Hematopoietic multipotent progenitor cell (in vitro differentiated cells): ENCODE measurements around the gene SH3PXD2A. TPM values are rescaled to one million over a fixed set of nuclear protein-coding genes. Genes with fewer than 3 reads are reported as not detected.
A peak's percentile ranks its signal among the peaks of the same experiment; 100 is the strongest.
"Not testable (repeated sequence)": the region's sequence is repeated elsewhere in the genome, so short reads cannot be mapped to it uniquely, and the experiment has no call there.

ENCODE experiments used
- DNase-seq, 3 donors: peaks; one replicate each; pipeline ENCODE4 v3.0.0-alpha.2; 2011 to 2015; ENCODE audit warnings: low read depth in 2 of 3, low spot score in 2 of 3
- total RNA-seq: library from RNA; depleted of rRNA; stranded (reverse); fragments of >200 nt; gene quantifications from one replicate; pipeline ENCODE4 v1.2.3, GENCODE V29; 2012

Gene SH3PXD2A
- total RNA-seq, 1 donor: 2.7 TPM

GRCh38 chr10:103677486-103678177 is 177.7 kb downstream of the SH3PXD2A start:
- no peak for DNase-seq

- no peak for DNase-seq
Observed at GRCh38 chr10:103676851-103677417, 178.4 kb downstream of the SH3PXD2A start.

GRCh38 chr10:103676058-103676785 is 179.2 kb downstream of the SH3PXD2A start:
- DNase-seq: no peak

GRCh38 chr10:103673606-103674005 is 181.8 kb downstream of the SH3PXD2A start:
- DNase-seq: no peak

GRCh38 chr10:103672345-103672744 is 183.0 kb downstream of the SH3PXD2A start:
- DNase-seq: no peak

GRCh38 chr10:103671126-103671895 is 184.1 kb downstream of the SH3PXD2A start:
- no peak for DNase-seq

- DNase-seq: no peak
Observed at GRCh38 chr10:103669944-103670343, 185.4 kb downstream of the SH3PXD2A start.

- no peak for DNase-seq
Observed at GRCh38 chr10:103669243-103669929, 186.0 kb downstream of the SH3PXD2A start.

GRCh38 chr10:103668351-103669242 is 186.8 kb downstream of the SH3PXD2A start:
- no peak for DNase-seq

GRCh38 chr10:103667356-103667755 is 188.0 kb downstream of the SH3PXD2A start:
- no peak for DNase-seq

GRCh38 chr10:103666762-103667150 is 188.6 kb downstream of the SH3PXD2A start:
- DNase-seq: no peak

GRCh38 chr10:103666087-103666761 is 189.2 kb downstream of the SH3PXD2A start:
- DNase-seq: no peak

GRCh38 chr10:103665162-103665889 is 190.1 kb downstream of the SH3PXD2A start:
- no peak for DNase-seq

GRCh38 chr10:103663802-103664201 is 191.6 kb downstream of the SH3PXD2A start:
- DNase-seq: no peak

GRCh38 chr10:103663236-103663635 is 192.1 kb downstream of the SH3PXD2A start:
- no peak for DNase-seq

GRCh38 chr10:103662704-103663103 is 192.7 kb downstream of the SH3PXD2A start:
- not testable (repeated sequence) for DNase-seq

GRCh38 chr10:103661198-103661950 is 194.0 kb downstream of the SH3PXD2A start:
- peak in 1 of 3 donors; percentile 59 for DNase-seq
